CD14-positive monocyte (primary cell): Measurements from ENCODE around the gene SLC2A14. TPM values are rescaled to one million over a fixed set of nuclear protein-coding genes. Genes with fewer than 3 reads are reported as not detected.

ENCODE experiments used
- DNase-seq, 3 donors: peaks; one replicate each; pipeline ENCODE4 v3.0.0-alpha.2; 2011 to 2022
- H2AFZ ChIP-seq: 2 replicates; pipeline ENCODE4 v1.6.0; 2012; ENCODE audit warnings: mild to moderate bottlenecking, low read depth, low read length, inconsistent platforms; ENCODE audit not compliant: insufficient read depth, poor library complexity, severe bottlenecking
- H3K27ac ChIP-seq, 2 donors: 1 replicate in 1 of 2; 2 replicates in 1 of 2; pipeline ENCODE4 v1.5.1; 2012 to 2013; ENCODE audit warnings: low read length in 2 of 2, control low read depth in 1 of 2, inconsistent platforms in 1 of 2, low read depth in 1 of 2, mild to moderate bottlenecking in 1 of 2
- H3K27me3 ChIP-seq, 2 donors: one replicate each; pipeline versions ENCODE4 v1.6.0 to v1.6.1; 2011 to 2013; ENCODE audit warnings: low read length in 2 of 2; ENCODE audit not compliant: control insufficient read depth in 2 of 2, insufficient read depth in 2 of 2
- H3K36me3 ChIP-seq, 2 donors: replicated peaks in 1 of 2; 1 replicate in 1 of 2; 2 replicates in 1 of 2; pipeline versions ENCODE4 v1.5.1 to v1.6.1; 2012 to 2013; ENCODE audit warnings: low read length in 2 of 2, control low read depth in 1 of 2, inconsistent platforms in 1 of 2, mild to moderate bottlenecking in 1 of 2; ENCODE audit not compliant: insufficient read depth in 2 of 2, control insufficient read depth in 1 of 2
- H3K4me1 ChIP-seq, 2 donors: 1 replicate in 1 of 2; 2 replicates in 1 of 2; pipeline versions ENCODE4 v1.5.1 to v1.6.1; 2012 to 2013; ENCODE audit warnings: low read length in 2 of 2, control low read depth in 1 of 2, inconsistent platforms in 1 of 2, mild to moderate bottlenecking in 1 of 2, moderate library complexity in 1 of 2; ENCODE audit not compliant: insufficient read depth in 2 of 2, control insufficient read depth in 1 of 2
- H3K4me2 ChIP-seq: replicated peaks from 2 replicates; pipeline ENCODE3; 2012; ENCODE audit warnings: low read length, moderate library complexity, mild to moderate bottlenecking; ENCODE audit not compliant: poor library complexity, severe bottlenecking; ENCODE audit errors: extremely low read depth
- H3K4me3 ChIP-seq, 3 experiments: fragments of 200-600 bp in 1 of 3; sonication (generic) in 1 of 3; replicated peaks in 1 of 3; 1 replicate in 2 of 3; 2 replicates in 1 of 3; pipeline ENCODE4 v1.5.1; 2011 to 2013; ENCODE audit warnings: low read length in 3 of 3, mild to moderate bottlenecking in 3 of 3, control low read depth in 2 of 3, low read depth in 2 of 3, inconsistent platforms in 1 of 3, moderate library complexity in 1 of 3
- H3K79me2 ChIP-seq: 2 replicates; pipeline ENCODE4 v1.6.0; 2012; ENCODE audit warnings: mild to moderate bottlenecking, control low read depth, inconsistent platforms, low read length, moderate library complexity; ENCODE audit not compliant: insufficient read depth
- H3K9ac ChIP-seq: 2 replicates; pipeline ENCODE4 v1.6.0; 2017; ENCODE audit warnings: low read length, mild to moderate bottlenecking; ENCODE audit not compliant: insufficient read depth, poor library complexity, severe bottlenecking
- H3K9me3 ChIP-seq, 2 donors: replicated peaks in 1 of 2; 1 replicate in 1 of 2; 2 replicates in 1 of 2; pipeline versions ENCODE4 v1.5.1 to v1.6.1; 2012 to 2013; ENCODE audit warnings: low read length in 2 of 2, control low read depth in 1 of 2; ENCODE audit not compliant: control insufficient read depth in 1 of 2, insufficient read depth in 1 of 2
- H4K20me1 ChIP-seq: 2 replicates; pipeline ENCODE4 v1.6.0; 2012; ENCODE audit warnings: mild to moderate bottlenecking, low read length, control low read depth, moderate library complexity; ENCODE audit not compliant: insufficient read depth
- H3K27ac Mint-ChIP-seq, 7 donors: one replicate each; pipeline ENCODE4 v1.8.0; 2020; ENCODE audit warnings: mild to moderate bottlenecking in 7 of 7, mixed read lengths in 7 of 7, moderate library complexity in 6 of 7, inconsistent platforms in 2 of 7
- H3K27me3 Mint-ChIP-seq, 3 donors: one replicate each; pipeline ENCODE4 v1.8.0; 2021 to 2022; ENCODE audit warnings: low read depth in 3 of 3, mild to moderate bottlenecking in 3 of 3, mixed read lengths in 3 of 3, moderate library complexity in 3 of 3, inconsistent platforms in 1 of 3
- H3K36me3 Mint-ChIP-seq, 2 donors: one replicate each; pipeline ENCODE4 v1.8.0; 2020; ENCODE audit warnings: mixed read lengths in 2 of 2, inconsistent platforms in 1 of 2, mild to moderate bottlenecking in 1 of 2
- H3K4me1 Mint-ChIP-seq: one replicate; pipeline ENCODE4 v1.8.0; 2020; ENCODE audit warnings: mild to moderate bottlenecking, mixed read lengths
- H3K4me3 Mint-ChIP-seq, 2 donors: one replicate each; pipeline ENCODE4 v1.8.0; 2020; ENCODE audit warnings: mild to moderate bottlenecking in 2 of 2, mixed read lengths in 2 of 2, moderate library complexity in 1 of 2
- H3K9me3 Mint-ChIP-seq, 7 donors: one replicate each; pipeline ENCODE4 v1.8.0; 2020 to 2022; ENCODE audit warnings: mixed read lengths in 7 of 7, mild to moderate bottlenecking in 6 of 7, moderate library complexity in 6 of 7, inconsistent platforms in 2 of 7
- WGBS: methylation state at CpG from one replicate; pipeline ENCODE4 v1.1.5; 2013; ENCODE audit warnings: missing lambda C conversion rate; ENCODE audit not compliant: insufficient coverage; 5-methylcytosine and 5-hydroxymethylcytosine counted together
- intact Hi-C, 2 donors: fragments of 100-400 bp; cut with micrococcal nuclease; formaldehyde crosslinking; loops; one replicate each; pipeline versions ENCODE4 v1.15.0 to v1.15.1; 2023
- polyA plus RNA-seq, 3 donors: library from polyadenylated mRNA; depleted of rRNA in 1 of 3; unstranded in 2 of 3; stranded (reverse) in 1 of 3; fragments of 300-500 nt in 2 of 3; fragments of >200 nt in 1 of 3; fragmentation: Illumina TruSeq in 2 of 3; gene quantifications; 1 replicate in 2 of 3; 2 replicates in 1 of 3; pipeline ENCODE4 v1.2.3, GENCODE V29; 2012 to 2021
- TF ChIP-seq, protein P1 (sequence below): fragments of 200-600 bp; IDR thresholded peaks from one replicate; pipeline ENCODE4 v1.8.0; 2022; ENCODE audit warnings: antibody characterized with exemption, mild to moderate bottlenecking

SLC2A14 gene
- polyA plus RNA-seq, 3 donors: 0.21 to 3.1 (median 0.29) TPM

DNA sequence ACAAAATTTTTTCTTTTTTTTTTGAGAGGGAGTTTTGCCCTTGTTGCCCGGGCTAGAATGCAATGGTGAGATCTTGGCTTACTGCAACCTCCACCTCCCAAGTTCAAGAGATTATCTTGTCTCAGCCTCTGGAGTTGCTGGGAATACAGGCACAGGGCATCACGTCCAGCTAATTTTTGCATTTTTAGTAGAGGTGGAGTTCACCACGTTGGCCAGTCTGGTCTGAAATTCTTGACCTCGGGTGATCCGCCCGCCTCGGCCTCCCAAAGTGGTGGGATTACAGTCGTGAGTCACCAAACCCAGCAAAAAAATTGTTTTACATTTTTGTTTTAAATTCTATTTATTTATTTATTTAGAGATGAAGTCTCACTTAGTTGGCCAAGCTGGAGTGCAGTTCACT, 4.7 kb upstream of the SLC2A14 start:
- no peaks in the 10 kb centered on the region for H4K20me1 ChIP-seq
- Mint-ChIP-seq H3K4me1 (peaks cover 6% of the 10 kb centered on the region), H3K27ac (no peak overlapping the region), H3K9me3 (peaks cover 0 to 14% (median 6%) of the 10 kb centered on the region in 7 donors), H3K27me3 (peaks cover 19 to 20% (median 19%) of the 10 kb centered on the region in 3 donors), H3K4me3 (no peak overlapping the region), H3K36me3 (peaks cover 3% of the 10 kb centered on the region in 2 donors)
- no peak overlapping the region for H3K4me3 ChIP-seq
- intact Hi-C loops: no loop called here
- H3K36me3 ChIP-seq: no peaks in the 10 kb centered on the region
- no peak overlapping the region for H3K9ac ChIP-seq
- no peak overlapping the region for H2AFZ ChIP-seq
- 100% methylated on average over 1 of the region's 8 CpGs for WGBS
- peaks cover 2 to 6% of the 10 kb centered on the region in 2 donors for H3K9me3 ChIP-seq
- H3K4me1 ChIP-seq: peaks cover 8 to 10% of the 10 kb centered on the region in 2 donors
- TF ChIP-seq, protein P1, sequence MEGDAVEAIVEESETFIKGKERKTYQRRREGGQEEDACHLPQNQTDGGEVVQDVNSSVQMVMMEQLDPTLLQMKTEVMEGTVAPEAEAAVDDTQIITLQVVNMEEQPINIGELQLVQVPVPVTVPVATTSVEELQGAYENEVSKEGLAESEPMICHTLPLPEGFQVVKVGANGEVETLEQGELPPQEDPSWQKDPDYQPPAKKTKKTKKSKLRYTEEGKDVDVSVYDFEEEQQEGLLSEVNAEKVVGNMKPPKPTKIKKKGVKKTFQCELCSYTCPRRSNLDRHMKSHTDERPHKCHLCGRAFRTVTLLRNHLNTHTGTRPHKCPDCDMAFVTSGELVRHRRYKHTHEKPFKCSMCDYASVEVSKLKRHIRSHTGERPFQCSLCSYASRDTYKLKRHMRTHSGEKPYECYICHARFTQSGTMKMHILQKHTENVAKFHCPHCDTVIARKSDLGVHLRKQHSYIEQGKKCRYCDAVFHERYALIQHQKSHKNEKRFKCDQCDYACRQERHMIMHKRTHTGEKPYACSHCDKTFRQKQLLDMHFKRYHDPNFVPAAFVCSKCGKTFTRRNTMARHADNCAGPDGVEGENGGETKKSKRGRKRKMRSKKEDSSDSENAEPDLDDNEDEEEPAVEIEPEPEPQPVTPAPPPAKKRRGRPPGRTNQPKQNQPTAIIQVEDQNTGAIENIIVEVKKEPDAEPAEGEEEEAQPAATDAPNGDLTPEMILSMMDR: no peak
- DNase-seq: no peak
- no peak overlapping the region for H3K4me2 ChIP-seq
- H3K79me2 ChIP-seq: no peaks in the 10 kb centered on the region
- H3K27ac ChIP-seq: no peak overlapping the region
- H3K27me3 ChIP-seq: peaks cover 6 to 17% of the 10 kb centered on the region in 2 donors

DNA sequence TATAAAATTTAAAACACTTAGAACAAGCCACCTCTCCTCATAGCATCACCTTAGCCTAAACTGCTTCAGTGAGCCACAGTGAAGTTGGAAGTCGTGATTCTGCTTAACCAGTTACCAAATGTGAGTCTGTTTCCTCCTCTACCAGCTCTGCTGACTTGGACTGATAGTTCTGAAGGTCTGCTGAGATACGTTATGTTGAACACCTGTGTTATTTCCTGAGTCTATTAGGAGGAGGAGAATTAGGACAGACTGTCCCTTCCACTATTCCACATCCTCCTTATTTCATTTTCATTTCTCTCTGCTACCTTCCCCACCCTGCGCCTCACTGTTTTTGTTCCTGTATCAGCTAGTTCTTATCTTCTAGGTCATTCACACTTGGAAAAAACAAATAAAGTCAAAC, 2.4 kb downstream of the SLC2A14 start:
- TF ChIP-seq, protein P1: no peak
- H3K9ac ChIP-seq: no peak overlapping the region
- no peaks in the 10 kb centered on the region for H3K79me2 ChIP-seq
- no peak overlapping the region for H3K27ac ChIP-seq
- Mint-ChIP-seq H3K36me3 (peaks cover 3 to 11% of the 10 kb centered on the region in 2 donors), H3K4me1 (peaks cover 28% of the 10 kb centered on the region), H3K27ac (no peak overlapping the region), H3K27me3 (peaks cover 32 to 37% (median 37%) of the 10 kb centered on the region in 3 donors), H3K4me3 (no peak overlapping the region), H3K9me3 (peaks cover 0 to 12% (median 7%) of the 10 kb centered on the region in 7 donors)
- H4K20me1 ChIP-seq: no peaks in the 10 kb centered on the region
- H2AFZ ChIP-seq: no peak overlapping the region
- intact Hi-C loops: no loop called here
- DNase-seq: no peak
- H3K4me2 ChIP-seq: no peak overlapping the region
- peaks cover 6% of the 10 kb centered on the region in 2 donors for H3K9me3 ChIP-seq
- WGBS: 43% methylated on average over 1 of the region's 3 CpGs
- no peak overlapping the region for H3K4me3 ChIP-seq
- H3K36me3 ChIP-seq: no peaks in the 10 kb centered on the region
- peaks cover 10 to 11% of the 10 kb centered on the region in 2 donors for H3K4me1 ChIP-seq
- H3K27me3 ChIP-seq: peaks cover 7 to 39% of the 10 kb centered on the region in 2 donors
